ENCODE measurements around the gene UBAC2.

UBAC2 gene

GRCh38 chr13:99226513-99226912 lies 25.9 kb downstream of the UBAC2 start:
- Histone ChIP-seq H3K9me2 (ENCODE audit: low read depth, low read length) (no peaks in the 10 kb centered on the region), H3K27ac (ENCODE audit: low read depth, low read length, poor library complexity, severe bottlenecking) (no peak overlapping the region), H3K4me3 (ENCODE audit: low read depth, low read length, poor library complexity, severe bottlenecking) (no peak overlapping the region), H3K9ac (ENCODE audit: low read length) (no peak overlapping the region), H4K20me1 (ENCODE audit: insufficient read depth, low read length) (peaks cover 4% of the 10 kb centered on the region; the same call in 1 of the 2 replicates), H3K9me3 (ENCODE audit: low read length) (peaks cover 8% of the 10 kb centered on the region), H3K27me3 (ENCODE audit: insufficient read depth, low read length) (0 out of 2 replicates have a peak, but pooled peaks cover 4% of the 10 kb centered on the region), H3K79me2 (ENCODE audit: insufficient read depth, low read length) (peaks cover 33% of the 10 kb centered on the region), H3F3A (ENCODE audit: insufficient read depth, low read length) (no peaks in the 10 kb centered on the region), H3K4me2 (ENCODE audit: low read length) (no peak overlapping the region), H3K4me1 (ENCODE audit: insufficient read depth, low read length, severe bottlenecking) (peaks cover 75% of the 10 kb centered on the region), H2AFZ (ENCODE audit: low read length) (no peak overlapping the region), H3K36me3 (ENCODE audit: insufficient read depth, low read length) (peaks cover 25% of the 10 kb centered on the region)
- TF ChIP-seq EZH2 (IDR thresholded peaks at IDR 0.05; ENCODE audit: borderline replicate concordance, low read length), result no peak
- no peak for TF ChIP-seq CTCF (IDR thresholded peaks at IDR 0.05; ENCODE audit: low read length)

GRCh38 chr13:99227331-99227900 lies 26.8 kb downstream of the UBAC2 start:
- peaks cover 31% of the 10 kb centered on the region for H3K79me2 ChIP-seq (ENCODE audit: insufficient read depth, low read length)
- peaks cover 4% of the 10 kb centered on the region; the same call in 1 of the 2 replicates for H4K20me1 ChIP-seq (ENCODE audit: insufficient read depth, low read length)
- H3K4me2 ChIP-seq (ENCODE audit: low read length), result peak overlapping the region; percentile 65; the same call in 1 of the 2 replicates
- no peak overlapping the region for H2AFZ ChIP-seq (ENCODE audit: low read length)
- H3F3A ChIP-seq (ENCODE audit: insufficient read depth, low read length), result no peaks in the 10 kb centered on the region
- H3K27ac ChIP-seq (ENCODE audit: low read depth, low read length, poor library complexity, severe bottlenecking), result peak overlapping the region; percentile 74
- H3K4me3 ChIP-seq (ENCODE audit: low read depth, low read length, poor library complexity, severe bottlenecking), result no peak overlapping the region
- TF ChIP-seq EZH2 (IDR thresholded peaks at IDR 0.05; ENCODE audit: borderline replicate concordance, low read length) (no peak), CTCF (IDR thresholded peaks at IDR 0.05; ENCODE audit: low read length) (no peak)
- peaks cover 8% of the 10 kb centered on the region for H3K9me3 ChIP-seq (ENCODE audit: low read length)
- H3K9me2 ChIP-seq (ENCODE audit: low read depth, low read length), result no peaks in the 10 kb centered on the region
- H3K9ac ChIP-seq (ENCODE audit: low read length), result no peak overlapping the region
- 0 out of 2 replicates have a peak, but pooled peaks cover 4% of the 10 kb centered on the region for H3K27me3 ChIP-seq (ENCODE audit: insufficient read depth, low read length)
- peaks cover 82% of the 10 kb centered on the region for H3K4me1 ChIP-seq (ENCODE audit: insufficient read depth, low read length, severe bottlenecking)
- H3K36me3 ChIP-seq (ENCODE audit: insufficient read depth, low read length), result peaks cover 16% of the 10 kb centered on the region

GRCh38 chr13:99227909-99228688 lies 27.4 kb downstream of the UBAC2 start:
- H4K20me1 ChIP-seq (ENCODE audit: insufficient read depth, low read length), result peaks cover 4% of the 10 kb centered on the region; the same call in 1 of the 2 replicates
- H3K27ac ChIP-seq (ENCODE audit: low read depth, low read length, poor library complexity, severe bottlenecking), result peak overlapping the region; percentile 74
- H3K4me3 ChIP-seq (ENCODE audit: low read depth, low read length, poor library complexity, severe bottlenecking), result peak overlapping the region; percentile 22

More at GRCh38 chr13:99227909-99228688, 27.4 kb downstream of the UBAC2 start:
- Histone ChIP-seq H3K9ac (ENCODE audit: low read length) (no peak overlapping the region), H3K79me2 (ENCODE audit: insufficient read depth, low read length) (peaks cover 25% of the 10 kb centered on the region), H3F3A (ENCODE audit: insufficient read depth, low read length) (no peaks in the 10 kb centered on the region), H3K9me2 (ENCODE audit: low read depth, low read length) (no peaks in the 10 kb centered on the region), H3K4me2 (ENCODE audit: low read length) (peak overlapping the region; percentile 65), H3K36me3 (ENCODE audit: insufficient read depth, low read length) (peaks cover 9% of the 10 kb centered on the region), H3K27me3 (ENCODE audit: insufficient read depth, low read length) (0 out of 2 replicates have a peak, but pooled peaks cover 4% of the 10 kb centered on the region), H3K9me3 (ENCODE audit: low read length) (peaks cover 1% of the 10 kb centered on the region), H3K4me1 (ENCODE audit: insufficient read depth, low read length, severe bottlenecking) (peaks cover 80% of the 10 kb centered on the region), H2AFZ (ENCODE audit: low read length) (no peak overlapping the region)
- TF ChIP-seq EZH2 (IDR thresholded peaks at IDR 0.05; ENCODE audit: borderline replicate concordance, low read length) (no peak), CTCF (IDR thresholded peaks at IDR 0.05; ENCODE audit: low read length) (no peak)

Measured in OCI-LY1 (cell line).